OCI-LY3 (cell line): ENCODE measurements around the gene FBXO2.

Source experiments
- H2AFZ ChIP-seq: fragments of 200-600, 300-600 bp; shearing (Covaris generic); 2 replicates; pipeline ENCODE4 v1.6.0; 2014; ENCODE audit warnings: antibody characterized with exemption, low read depth, low read length
- H3K27ac ChIP-seq: fragments of 200-600, 300-600 bp; sonication (generic); 2 replicates; pipeline ENCODE4 v1.5.1; 2014; ENCODE audit warnings: mild to moderate bottlenecking, low read length, moderate library complexity, mixed read lengths
- H3K27me3 ChIP-seq: fragments of 200-600, 300-600 bp; sonication (generic); 2 replicates; pipeline ENCODE4 v1.6.1; 2014; ENCODE audit warnings: low read depth, low read length, mixed read lengths
- H3K36me3 ChIP-seq: fragments of 200-600, 300-600 bp; sonication (generic); replicated peaks from 2 replicates; pipeline ENCODE3; 2014; ENCODE audit warnings: low read depth, low read length, mixed read lengths
- H3K4me1 ChIP-seq: fragments of 300-600, 200-600 bp; sonication (generic); 2 replicates; pipeline ENCODE4 v1.6.1; 2014; ENCODE audit warnings: low read length, mixed read lengths
- H3K4me2 ChIP-seq: fragments of 200-600, 300-600 bp; sonication (generic); 2 replicates; pipeline ENCODE4 v1.6.1; 2014; ENCODE audit warnings: low read length, mixed read lengths
- H3K4me3 ChIP-seq: fragments of 300-600, 200-600 bp; sonication (generic); 2 replicates; pipeline ENCODE4 v1.5.1; 2014; ENCODE audit warnings: antibody characterized with exemption, mild to moderate bottlenecking, low read length, moderate library complexity
- H3K79me2 ChIP-seq: fragments of 300-600, 200-600 bp; shearing (Covaris generic); 2 replicates; pipeline ENCODE4 v1.6.1; 2014; ENCODE audit warnings: mild to moderate bottlenecking, low read length, mixed read lengths
- H3K9ac ChIP-seq: fragments of 300-600, 200-600 bp; shearing (Covaris generic); 2 replicates; pipeline ENCODE4 v1.6.0; 2014; ENCODE audit warnings: mild to moderate bottlenecking, low read length, moderate library complexity
- H3K9me3 ChIP-seq: fragments of 200-600, 300-600 bp; shearing (Covaris generic); 2 replicates; pipeline ENCODE4 v1.6.1; 2014; ENCODE audit warnings: low read length, mixed read lengths; ENCODE audit not compliant: insufficient read depth
- H4K20me1 ChIP-seq: fragments of 200-600, 300-600 bp; sonication (generic); 2 replicates; pipeline ENCODE4 v1.6.1; 2016; ENCODE audit warnings: low read length, mixed read lengths; ENCODE audit not compliant: insufficient read depth
- CTCF ChIP-seq: fragments of 200-600, 300-600 bp; sonication (generic); IDR thresholded peaks from 2 replicates; pipeline ENCODE4 v1.5.1; 2014; ENCODE audit warnings: antibody characterized with exemption, low read length, low read depth
- EZH2phosphoT487 ChIP-seq: fragments of 200-600 bp; shearing (Covaris generic); IDR thresholded peaks from 2 replicates; pipeline ENCODE4 v1.6.1; 2018; ENCODE audit warnings: antibody characterized with exemption, mixed run types, low read depth

FBXO2 gene

DNA sequence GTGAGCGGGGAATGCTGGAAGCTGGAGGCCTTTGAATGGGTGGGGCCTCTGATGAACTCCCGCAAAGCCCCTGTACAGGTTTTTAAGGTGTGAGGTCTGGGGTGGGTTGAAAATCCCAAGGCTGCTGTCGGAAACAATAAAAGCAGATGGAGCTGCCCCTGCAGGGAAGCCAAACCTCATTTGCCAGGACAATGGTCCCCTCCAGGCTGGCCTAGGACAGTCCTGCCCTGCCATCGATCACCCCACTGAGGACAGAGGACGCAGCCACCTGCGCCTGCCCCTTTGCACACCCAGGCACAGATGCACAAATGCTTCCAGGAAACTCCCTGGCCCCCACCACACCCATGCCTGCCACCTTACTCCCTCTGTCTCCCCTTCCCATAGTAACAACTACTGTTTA is 41.6 kb upstream of the FBXO2 start:
- Histone ChIP-seq H3K9ac (no peak overlapping the region), H3K4me2 (no peak overlapping the region), H3K27me3 (no peaks in the 10 kb centered on the region), H2AFZ (no peak overlapping the region), H4K20me1 (no peaks in the 10 kb centered on the region), H3K9me3 (no peaks in the 10 kb centered on the region), H3K79me2 (no peaks in the 10 kb centered on the region), H3K36me3 (no peaks in the 10 kb centered on the region), H3K4me1 (no peaks in the 10 kb centered on the region), H3K4me3 (no peak overlapping the region), H3K27ac (no peak overlapping the region)
- TF ChIP-seq CTCF = no peak
- no peak for TF ChIP-seq EZH2phosphoT487

DNA sequence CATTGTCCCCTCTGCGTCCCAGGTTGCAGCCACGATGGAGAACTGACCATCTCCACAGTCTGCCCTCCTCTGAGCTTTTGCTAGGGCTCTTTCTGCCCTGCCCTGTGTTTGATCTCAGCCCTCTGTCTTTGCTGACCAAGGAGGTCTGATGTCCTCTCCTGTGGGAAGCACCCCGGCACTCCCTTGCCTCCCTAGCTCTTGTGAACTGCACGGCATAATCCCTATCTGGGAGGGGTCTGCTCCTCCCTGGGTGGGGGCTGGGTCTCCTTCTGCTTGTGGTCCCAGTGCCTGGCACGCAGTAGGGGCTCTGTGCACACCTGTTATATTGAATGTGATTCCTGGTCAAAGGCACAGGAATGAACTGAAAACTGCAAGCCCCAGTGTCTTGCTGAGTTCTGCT is 39.7 kb upstream of the FBXO2 start:
- Histone ChIP-seq H3K4me3 (no peak overlapping the region), H3K9ac (no peak overlapping the region), H3K27ac (no peak overlapping the region), H3K27me3 (no peaks in the 10 kb centered on the region), H3K9me3 (no peaks in the 10 kb centered on the region), H3K4me1 (no peaks in the 10 kb centered on the region), H3K79me2 (no peaks in the 10 kb centered on the region), H2AFZ (no peak overlapping the region), H3K36me3 (no peaks in the 10 kb centered on the region), H4K20me1 (no peaks in the 10 kb centered on the region), H3K4me2 (no peak overlapping the region)
- TF ChIP-seq CTCF (no peak), EZH2phosphoT487 (no peak)

- Histone ChIP-seq H3K27me3 (no peaks in the 10 kb centered on the region), H3K9ac (no peak overlapping the region), H3K79me2 (no peaks in the 10 kb centered on the region), H3K4me1 (no peaks in the 10 kb centered on the region), H2AFZ (no peak overlapping the region), H3K27ac (no peak overlapping the region), H4K20me1 (no peaks in the 10 kb centered on the region), H3K9me3 (no peaks in the 10 kb centered on the region), H3K4me2 (no peak overlapping the region), H3K4me3 (no peak overlapping the region), H3K36me3 (no peaks in the 10 kb centered on the region)
- TF ChIP-seq CTCF (no peak), EZH2phosphoT487 (no peak)
These were observed 38.9 kb upstream of the FBXO2 start for GRCh38 chr1:11693024-11693590.

DNA sequence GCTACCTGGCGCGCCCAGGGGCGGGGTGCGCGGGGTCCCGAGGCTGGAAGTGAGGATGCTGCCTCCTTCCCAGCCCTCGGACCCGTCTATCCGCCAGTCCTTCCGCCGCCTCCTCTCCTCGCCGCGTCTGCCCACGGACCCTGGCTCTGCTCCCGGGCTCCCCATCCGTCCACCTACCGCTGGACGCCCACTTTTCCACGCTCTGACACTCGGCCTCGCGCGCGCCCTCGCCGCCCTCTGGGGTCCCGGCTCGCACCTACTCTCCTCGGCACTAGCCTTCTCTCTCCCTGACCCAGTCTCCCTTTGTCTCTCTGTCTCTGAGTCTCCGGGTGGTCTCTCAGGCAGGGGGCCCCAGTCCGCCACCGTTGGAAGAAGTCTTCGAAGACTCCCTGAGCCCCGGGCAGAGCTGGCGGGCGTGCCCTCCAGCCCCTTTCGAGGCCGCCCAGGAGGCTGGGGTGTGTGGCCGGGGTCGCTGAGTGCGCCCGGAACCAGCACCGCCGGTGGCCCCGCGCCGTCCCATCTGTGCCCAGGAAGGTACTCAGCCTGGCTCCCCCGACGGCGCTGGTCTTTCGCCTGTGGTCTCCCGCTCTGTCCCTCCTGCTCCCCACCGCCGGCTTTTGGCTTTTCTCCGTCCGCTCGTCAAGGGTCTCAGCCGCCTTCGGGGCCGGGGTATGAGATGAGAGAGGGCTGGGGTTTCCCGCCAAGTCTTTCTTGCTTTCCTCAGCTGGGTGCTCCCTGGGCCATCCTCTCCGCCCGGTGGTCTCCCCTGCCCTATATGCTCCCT is 37.9 kb upstream of the FBXO2 start:
- Histone ChIP-seq H4K20me1 (no peaks in the 10 kb centered on the region), H3K79me2 (no peaks in the 10 kb centered on the region), H3K27me3 (no peaks in the 10 kb centered on the region), H3K9ac (no peak overlapping the region), H3K36me3 (no peaks in the 10 kb centered on the region), H3K4me2 (no peak overlapping the region), H3K27ac (no peak overlapping the region), H3K9me3 (no peaks in the 10 kb centered on the region), H3K4me1 (no peaks in the 10 kb centered on the region), H2AFZ (no peak overlapping the region), H3K4me3 (no peak overlapping the region)
- TF ChIP-seq EZH2phosphoT487 = no peak
- no peak for TF ChIP-seq CTCF
